Measurements from ENCODE around the gene EZH2.

- no peak for TF ChIP-seq EZH2 (IDR thresholded peaks at IDR 0.05; ENCODE audit: low read length, unreplicated experiment)
- TF ChIP-seq, protein P1, sequence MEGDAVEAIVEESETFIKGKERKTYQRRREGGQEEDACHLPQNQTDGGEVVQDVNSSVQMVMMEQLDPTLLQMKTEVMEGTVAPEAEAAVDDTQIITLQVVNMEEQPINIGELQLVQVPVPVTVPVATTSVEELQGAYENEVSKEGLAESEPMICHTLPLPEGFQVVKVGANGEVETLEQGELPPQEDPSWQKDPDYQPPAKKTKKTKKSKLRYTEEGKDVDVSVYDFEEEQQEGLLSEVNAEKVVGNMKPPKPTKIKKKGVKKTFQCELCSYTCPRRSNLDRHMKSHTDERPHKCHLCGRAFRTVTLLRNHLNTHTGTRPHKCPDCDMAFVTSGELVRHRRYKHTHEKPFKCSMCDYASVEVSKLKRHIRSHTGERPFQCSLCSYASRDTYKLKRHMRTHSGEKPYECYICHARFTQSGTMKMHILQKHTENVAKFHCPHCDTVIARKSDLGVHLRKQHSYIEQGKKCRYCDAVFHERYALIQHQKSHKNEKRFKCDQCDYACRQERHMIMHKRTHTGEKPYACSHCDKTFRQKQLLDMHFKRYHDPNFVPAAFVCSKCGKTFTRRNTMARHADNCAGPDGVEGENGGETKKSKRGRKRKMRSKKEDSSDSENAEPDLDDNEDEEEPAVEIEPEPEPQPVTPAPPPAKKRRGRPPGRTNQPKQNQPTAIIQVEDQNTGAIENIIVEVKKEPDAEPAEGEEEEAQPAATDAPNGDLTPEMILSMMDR (conservative IDR thresholded peaks at IDR 0.05; ENCODE audit: low read depth, low read length) = no peak
Measured at GRCh38 chr7:148809856-148810255, 74.2 kb downstream of the EZH2 start.

Data from PC-3 (cell line).